Measurements from ENCODE around the gene LASP1NB.

Gene LASP1NB

DNA sequence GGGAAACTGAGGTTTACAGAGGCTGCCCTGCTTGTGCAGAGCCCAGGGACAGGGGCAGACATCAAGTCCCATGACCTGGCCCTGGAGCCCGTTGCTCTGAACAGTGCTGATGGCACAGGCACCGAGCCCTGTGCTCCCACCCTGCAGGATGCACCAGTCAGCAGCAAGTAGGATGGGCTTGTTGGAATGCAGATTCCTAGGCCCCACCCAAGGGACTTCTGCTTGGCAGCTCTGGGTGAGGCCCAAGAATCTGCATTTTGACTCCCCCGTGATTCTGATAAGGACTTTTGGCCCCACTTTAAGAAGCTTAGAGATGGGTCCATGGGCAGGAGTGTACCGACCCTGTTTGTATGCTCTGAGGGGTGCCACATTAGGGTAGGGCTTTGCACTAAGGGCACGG, 32.3 kb upstream of the LASP1NB start (continued):
- TF ChIP-seq FOSL2 (IDR thresholded peaks at IDR 0.05; ENCODE audit: borderline replicate concordance, low read depth) (no peak), TAF1 (IDR thresholded peaks at IDR 0.05; ENCODE audit: borderline replicate concordance, low read depth, low read length) (no peak), FOXJ3 (CRISPR knock-in tag; IDR thresholded peaks at IDR 0.05) (no peak), SMC3 (IDR thresholded peaks at IDR 0.05; ENCODE audit: low read depth, low read length) (no peak), EP300 (IDR thresholded peaks at IDR 0.05; ENCODE audit: borderline replicate concordance in 1 of 2, low read depth in 1 of 2, low read length in 1 of 2) (no peak)
- TF ChIP-seq, protein P1, sequence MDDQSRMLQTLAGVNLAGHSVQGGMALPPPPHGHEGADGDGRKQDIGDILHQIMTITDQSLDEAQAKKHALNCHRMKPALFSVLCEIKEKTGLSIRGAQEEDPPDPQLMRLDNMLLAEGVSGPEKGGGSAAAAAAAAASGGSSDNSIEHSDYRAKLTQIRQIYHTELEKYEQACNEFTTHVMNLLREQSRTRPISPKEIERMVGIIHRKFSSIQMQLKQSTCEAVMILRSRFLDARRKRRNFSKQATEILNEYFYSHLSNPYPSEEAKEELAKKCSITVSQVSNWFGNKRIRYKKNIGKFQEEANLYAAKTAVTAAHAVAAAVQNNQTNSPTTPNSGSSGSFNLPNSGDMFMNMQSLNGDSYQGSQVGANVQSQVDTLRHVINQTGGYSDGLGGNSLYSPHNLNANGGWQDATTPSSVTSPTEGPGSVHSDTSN (IDR thresholded peaks at IDR 0.05), result no peak
- TF ChIP-seq, protein P2, sequence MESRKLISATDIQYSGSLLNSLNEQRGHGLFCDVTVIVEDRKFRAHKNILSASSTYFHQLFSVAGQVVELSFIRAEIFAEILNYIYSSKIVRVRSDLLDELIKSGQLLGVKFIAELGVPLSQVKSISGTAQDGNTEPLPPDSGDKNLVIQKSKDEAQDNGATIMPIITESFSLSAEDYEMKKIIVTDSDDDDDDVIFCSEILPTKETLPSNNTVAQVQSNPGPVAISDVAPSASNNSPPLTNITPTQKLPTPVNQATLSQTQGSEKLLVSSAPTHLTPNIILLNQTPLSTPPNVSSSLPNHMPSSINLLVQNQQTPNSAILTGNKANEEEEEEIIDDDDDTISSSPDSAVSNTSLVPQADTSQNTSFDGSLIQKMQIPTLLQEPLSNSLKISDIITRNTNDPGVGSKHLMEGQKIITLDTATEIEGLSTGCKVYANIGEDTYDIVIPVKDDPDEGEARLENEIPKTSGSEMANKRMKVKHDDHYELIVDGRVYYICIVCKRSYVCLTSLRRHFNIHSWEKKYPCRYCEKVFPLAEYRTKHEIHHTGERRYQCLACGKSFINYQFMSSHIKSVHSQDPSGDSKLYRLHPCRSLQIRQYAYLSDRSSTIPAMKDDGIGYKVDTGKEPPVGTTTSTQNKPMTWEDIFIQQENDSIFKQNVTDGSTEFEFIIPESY (IDR thresholded peaks at IDR 0.05; ENCODE audit: borderline replicate concordance, low read depth), result no peak

DNA sequence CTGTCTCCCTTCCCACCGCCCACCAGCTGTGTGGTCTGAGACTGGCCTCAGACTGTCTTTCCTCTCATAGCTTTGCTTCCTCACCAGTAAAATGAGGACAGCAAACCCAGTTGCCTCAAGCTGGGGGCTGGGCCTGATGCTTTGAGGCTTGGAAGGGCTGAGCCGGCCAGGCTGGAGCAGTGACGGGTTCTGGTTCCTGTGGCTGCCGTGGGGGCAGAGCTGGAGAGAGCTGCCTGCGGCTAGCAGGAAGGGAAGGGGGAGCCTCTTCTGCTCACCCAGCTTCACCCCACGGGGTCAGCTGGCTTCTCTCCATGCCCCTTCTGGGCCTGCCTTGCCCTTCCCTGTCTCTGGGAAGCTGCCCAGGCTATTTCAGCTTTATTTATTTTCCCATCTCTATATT, 31.8 kb upstream of the LASP1NB start:
- DNase-seq, result no peak
- Histone ChIP-seq H3K4me2 (no peak overlapping the region), H4K20me1 (ENCODE audit: insufficient read depth) (peaks cover 77% of the 10 kb centered on the region), H3K9ac (no peak overlapping the region), H3K36me3 (replicated peaks in 1 of 2; ENCODE audit: control insufficient read depth in 1 of 2, insufficient read depth in 2 of 2, low read length in 1 of 2) (peaks cover 37 to 64% of the 10 kb centered on the region in 2 experiments), H3K9me3 (no peaks in the 10 kb centered on the region), H3K4me1 (ENCODE audit: control insufficient read depth in 1 of 2, insufficient read depth in 2 of 2, low read depth in 1 of 2, low read length in 1 of 2) (peaks cover 0 to 28% of the 10 kb centered on the region in 2 experiments; a peak in 1 of 4 replicates), H3K27me3 (ENCODE audit: insufficient read depth) (no peaks in the 10 kb centered on the region), H3K79me2 (ENCODE audit: insufficient read depth) (peaks cover 85% of the 10 kb centered on the region), H3K4me3 (ENCODE audit: low read depth in 2 of 2, low read length in 1 of 2) (no peak overlapping the region), H3K9me2 (no peaks in the 10 kb centered on the region), H2AFZ (ENCODE audit: low read depth) (no peak overlapping the region), H3F3A (replicated peaks; ENCODE audit: insufficient read depth) (peaks cover 20% of the 10 kb centered on the region), H3K27ac (ENCODE audit: low read depth in 2 of 2, low read length in 1 of 2) (no peak overlapping the region)
- POLR2A ChIA-PET, result interaction anchor here (1.0 to 1.3 kb wide), 3 partner anchors 24 to 237 kb away, joined by 3 to 5 read pairs (median 3); partner anchors contain the start of genes LASP1 and LASP1NB
- TF ChIP-seq FOXJ3 (CRISPR knock-in tag; IDR thresholded peaks at IDR 0.05), result no peak
- TF ChIP-seq, protein P3, sequence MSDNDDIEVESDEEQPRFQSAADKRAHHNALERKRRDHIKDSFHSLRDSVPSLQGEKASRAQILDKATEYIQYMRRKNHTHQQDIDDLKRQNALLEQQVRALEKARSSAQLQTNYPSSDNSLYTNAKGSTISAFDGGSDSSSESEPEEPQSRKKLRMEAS (IDR thresholded peaks at IDR 0.05; ENCODE audit: low read depth), result no peak
- TF ChIP-seq SMC3 (IDR thresholded peaks at IDR 0.05; ENCODE audit: low read depth, low read length), result no peak
- no peak for TF ChIP-seq GATA2 (CRISPR knock-in tag; IDR thresholded peaks at IDR 0.05)
- TF ChIP-seq YY1 (IDR thresholded peaks at IDR 0.05; ENCODE audit: low read depth), result no peak
- no peak for TF ChIP-seq TCF12 (IDR thresholded peaks at IDR 0.05)
- no peak for TF ChIP-seq GABPA (IDR thresholded peaks at IDR 0.05; ENCODE audit: low read depth)
- no peak for TF ChIP-seq FOXM1 (IDR thresholded peaks at IDR 0.05; ENCODE audit: low read depth)
- TF ChIP-seq, protein P4, sequence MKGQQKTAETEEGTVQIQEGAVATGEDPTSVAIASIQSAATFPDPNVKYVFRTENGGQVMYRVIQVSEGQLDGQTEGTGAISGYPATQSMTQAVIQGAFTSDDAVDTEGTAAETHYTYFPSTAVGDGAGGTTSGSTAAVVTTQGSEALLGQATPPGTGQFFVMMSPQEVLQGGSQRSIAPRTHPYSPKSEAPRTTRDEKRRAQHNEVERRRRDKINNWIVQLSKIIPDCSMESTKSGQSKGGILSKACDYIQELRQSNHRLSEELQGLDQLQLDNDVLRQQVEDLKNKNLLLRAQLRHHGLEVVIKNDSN (IDR thresholded peaks at IDR 0.05; ENCODE audit: borderline replicate concordance, low read depth), result no peak
- TF ChIP-seq, protein P2 (IDR thresholded peaks at IDR 0.05; ENCODE audit: borderline replicate concordance, low read depth), result no peak
- no peak for TF ChIP-seq EP300 (IDR thresholded peaks at IDR 0.05; ENCODE audit: borderline replicate concordance in 1 of 2, low read depth in 1 of 2, low read length in 1 of 2)
- TF ChIP-seq ELF1 (IDR thresholded peaks at IDR 0.05), result no peak
- TF ChIP-seq RFX5 (IDR thresholded peaks at IDR 0.05; ENCODE audit: low read length), result no peak
- no peak for TF ChIP-seq EZH2phosphoT487 (IDR thresholded peaks at IDR 0.05; ENCODE audit: borderline replicate concordance, low read depth)
- TF ChIP-seq, protein P5, sequence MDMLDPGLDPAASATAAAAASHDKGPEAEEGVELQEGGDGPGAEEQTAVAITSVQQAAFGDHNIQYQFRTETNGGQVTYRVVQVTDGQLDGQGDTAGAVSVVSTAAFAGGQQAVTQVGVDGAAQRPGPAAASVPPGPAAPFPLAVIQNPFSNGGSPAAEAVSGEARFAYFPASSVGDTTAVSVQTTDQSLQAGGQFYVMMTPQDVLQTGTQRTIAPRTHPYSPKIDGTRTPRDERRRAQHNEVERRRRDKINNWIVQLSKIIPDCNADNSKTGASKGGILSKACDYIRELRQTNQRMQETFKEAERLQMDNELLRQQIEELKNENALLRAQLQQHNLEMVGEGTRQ (IDR thresholded peaks at IDR 0.05; ENCODE audit: borderline replicate concordance, low read depth, low read length), result no peak
- WGBS (ENCODE audit: low lambda C conversion rate), result 88% methylated on average over 5 of the region's 6 CpGs
- CTCF ChIA-PET, result interaction anchor here (1.0 to 1.7 kb wide), 5 partner anchors 16 to 90 kb away, joined by 3 to 6 read pairs (median 3); partner anchors contain the start of gene LASP1

Measured in SK-N-SH (cell line).